Naive B cell (primary cell): ENCODE measurements around the gene CD63. TPM values are rescaled to one million over a fixed set of nuclear protein-coding genes. Genes with fewer than 3 reads are reported as not detected.

Source experiments
- ATAC-seq, 2 donors: fragments of 150-1000 bp; cut with Tn5 transposase; 2 replicates each; pipeline ENCODE4 v1.10.0; 2021; ENCODE audit warnings: low read depth in 2 of 2, mild to moderate bottlenecking in 2 of 2, moderate library complexity in 2 of 2
- DNase-seq: peaks from one replicate; pipeline ENCODE4 v3.0.0; 2022
- H3K27ac Mint-ChIP-seq, 6 donors: one replicate each; pipeline ENCODE4 v1.8.0; 2020 to 2022; ENCODE audit warnings: mild to moderate bottlenecking in 6 of 6, mixed read lengths in 6 of 6, moderate library complexity in 5 of 6, inconsistent platforms in 2 of 6
- H3K27me3 Mint-ChIP-seq, 3 donors: one replicate each; pipeline ENCODE4 v1.8.0; 2021 to 2022; ENCODE audit warnings: mixed read lengths in 3 of 3, mild to moderate bottlenecking in 1 of 3
- H3K36me3 Mint-ChIP-seq, 2 donors: one replicate each; pipeline ENCODE4 v1.8.0; 2020 to 2022; ENCODE audit warnings: mixed read lengths in 2 of 2, inconsistent platforms in 1 of 2, mild to moderate bottlenecking in 1 of 2
- H3K4me1 Mint-ChIP-seq, 3 donors: one replicate each; pipeline ENCODE4 v1.8.0; 2020 to 2022; ENCODE audit warnings: mixed read lengths in 3 of 3, inconsistent platforms in 1 of 3, mild to moderate bottlenecking in 1 of 3, moderate library complexity in 1 of 3
- H3K4me3 Mint-ChIP-seq, 8 donors: one replicate each; pipeline ENCODE4 v1.8.0; 2020 to 2022; ENCODE audit warnings: mild to moderate bottlenecking in 8 of 8, mixed read lengths in 8 of 8, moderate library complexity in 8 of 8, inconsistent platforms in 2 of 8
- H3K9me3 Mint-ChIP-seq, 7 donors: one replicate each; pipeline ENCODE4 v1.8.0; 2020 to 2022; ENCODE audit warnings: mixed read lengths in 7 of 7, mild to moderate bottlenecking in 5 of 7, inconsistent platforms in 2 of 7, moderate library complexity in 1 of 7
- polyA plus RNA-seq, 6 donors: library from polyadenylated mRNA; unstranded; fragments of 300-500 nt; fragmentation: Illumina TruSeq; gene quantifications; one replicate each; pipeline ENCODE4 v1.2.3, GENCODE V29; 2021; ENCODE audit warnings: low read depth in 6 of 6

Gene CD63
- polyA plus RNA-seq, 6 donors from 2014 or later = 115 to 150 (median 142) TPM

DNA sequence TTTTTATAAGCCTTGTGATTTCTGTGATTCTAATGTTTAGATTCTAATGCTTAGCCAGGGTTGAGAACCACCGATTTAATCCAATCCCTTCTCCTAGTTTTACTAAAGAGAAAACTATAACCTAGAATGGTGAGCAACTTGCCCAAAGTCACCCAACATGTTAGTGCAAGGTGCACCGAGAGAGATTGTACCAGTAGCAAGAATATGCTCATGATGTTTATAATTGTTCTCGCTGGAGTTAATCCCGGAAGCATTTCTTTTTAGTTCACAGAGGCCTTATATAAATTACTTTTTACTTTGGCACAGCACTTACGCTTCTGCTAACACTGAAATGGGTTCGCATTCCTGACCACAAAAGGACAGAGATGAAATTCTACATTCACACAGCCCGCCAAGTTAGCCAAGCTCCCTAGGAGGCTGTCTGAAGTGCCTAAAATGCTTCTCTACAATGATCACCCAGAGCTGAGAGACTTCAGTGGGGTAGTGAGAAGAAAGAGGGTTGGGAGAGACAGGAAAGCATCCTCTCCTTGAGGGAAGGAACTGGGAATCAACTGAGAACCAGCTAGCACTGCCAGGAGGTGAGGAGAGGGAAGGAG, 13.5 kb downstream of the CD63 start:
- ATAC-seq (no peak), DNase-seq (no peak)
- Mint-ChIP-seq H3K4me3 (peak overlapping the region; percentile 88 to 97 (median 96)), H3K27ac (peak overlapping the region in 5 of 6 donors; percentile 94 to 99 (median 96)), H3K36me3 (no peaks in the 10 kb centered on the region), H3K27me3 (no peaks in the 10 kb centered on the region), H3K4me1 (peaks cover 25 to 43% (median 40%) of the 10 kb centered on the region in 3 donors), H3K9me3 (no peaks in the 10 kb centered on the region)

DNA sequence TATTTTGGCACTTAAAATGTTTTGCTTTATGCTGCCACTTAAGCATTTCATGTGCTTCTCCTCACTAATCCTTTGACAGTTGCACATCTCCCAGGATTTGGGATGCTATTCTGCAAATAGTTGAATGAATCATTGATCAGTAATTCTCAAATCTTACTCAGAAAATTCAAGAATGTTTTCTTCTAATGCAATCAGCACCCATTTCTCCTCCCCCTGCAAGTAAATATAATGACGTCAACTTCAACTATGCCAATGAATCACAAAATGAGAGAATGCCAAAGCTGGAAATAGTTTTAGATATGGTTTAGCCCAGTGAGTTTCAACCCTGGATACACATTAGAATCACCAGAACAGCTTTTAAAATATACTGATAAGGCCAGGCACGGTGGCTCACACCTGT, 15.1 kb downstream of the CD63 start:
- Mint-ChIP-seq H3K4me3 (peak overlapping the region in 3 of 8 donors; percentile 32 to 68 (median 45)), H3K9me3 (no peaks in the 10 kb centered on the region)
- ATAC-seq = no peak

DNA sequence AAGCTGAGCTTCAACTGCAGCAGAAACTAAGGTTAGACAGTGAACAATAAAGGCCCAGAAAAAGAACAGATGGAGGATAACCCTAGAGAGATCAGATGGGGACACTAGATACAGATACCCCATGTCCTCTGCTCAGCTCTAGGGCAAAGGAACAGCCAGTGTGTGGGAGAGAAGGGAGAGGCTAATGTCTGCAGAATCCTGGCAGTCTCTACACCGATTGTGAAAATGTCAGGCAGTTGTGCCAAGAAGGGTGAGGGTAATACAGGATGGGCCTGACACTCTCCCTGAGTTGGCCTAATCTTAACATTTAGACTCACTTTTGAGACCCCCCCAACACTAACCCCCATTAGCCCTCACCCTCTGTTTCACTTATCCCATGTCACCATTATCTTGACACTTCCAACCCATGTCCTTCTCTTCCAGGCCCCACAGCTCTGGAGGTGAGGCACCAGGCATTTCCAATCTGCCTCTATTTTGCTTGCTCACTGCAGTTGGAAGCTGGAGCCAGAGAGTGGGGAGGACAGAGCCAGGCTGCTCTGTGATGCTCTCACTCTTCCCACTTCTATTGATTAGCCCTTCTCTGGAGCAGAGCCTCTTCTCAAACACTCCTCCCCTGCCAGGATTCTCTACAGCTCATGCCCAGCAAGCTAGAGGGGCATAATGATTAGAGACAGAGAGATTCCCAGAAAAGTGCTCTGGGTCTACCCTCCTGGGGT, 16.0 kb downstream of the CD63 start:
- Mint-ChIP-seq H3K4me1 (peaks cover 30 to 43% (median 41%) of the 10 kb centered on the region in 3 donors), H3K36me3 (no peaks in the 10 kb centered on the region), H3K27ac (peak overlapping the region in 1 of 6 donors; percentile 85), H3K9me3 (no peaks in the 10 kb centered on the region), H3K27me3 (peaks cover 12 to 23% (median 14%) of the 10 kb centered on the region in 3 donors), H3K4me3 (peak overlapping the region in 1 of 8 donors; percentile 68)
- ATAC-seq (no peak), DNase-seq (no peak)

More for the DNA sequence above, 15.1 kb downstream of the CD63 start:
- no peak for DNase-seq
- Mint-ChIP-seq H3K27me3 (peaks cover 6 to 14% (median 9%) of the 10 kb centered on the region in 3 donors), H3K36me3 (no peaks in the 10 kb centered on the region), H3K4me1 (peaks cover 30 to 43% (median 41%) of the 10 kb centered on the region in 3 donors), H3K27ac (no peak overlapping the region)

DNA sequence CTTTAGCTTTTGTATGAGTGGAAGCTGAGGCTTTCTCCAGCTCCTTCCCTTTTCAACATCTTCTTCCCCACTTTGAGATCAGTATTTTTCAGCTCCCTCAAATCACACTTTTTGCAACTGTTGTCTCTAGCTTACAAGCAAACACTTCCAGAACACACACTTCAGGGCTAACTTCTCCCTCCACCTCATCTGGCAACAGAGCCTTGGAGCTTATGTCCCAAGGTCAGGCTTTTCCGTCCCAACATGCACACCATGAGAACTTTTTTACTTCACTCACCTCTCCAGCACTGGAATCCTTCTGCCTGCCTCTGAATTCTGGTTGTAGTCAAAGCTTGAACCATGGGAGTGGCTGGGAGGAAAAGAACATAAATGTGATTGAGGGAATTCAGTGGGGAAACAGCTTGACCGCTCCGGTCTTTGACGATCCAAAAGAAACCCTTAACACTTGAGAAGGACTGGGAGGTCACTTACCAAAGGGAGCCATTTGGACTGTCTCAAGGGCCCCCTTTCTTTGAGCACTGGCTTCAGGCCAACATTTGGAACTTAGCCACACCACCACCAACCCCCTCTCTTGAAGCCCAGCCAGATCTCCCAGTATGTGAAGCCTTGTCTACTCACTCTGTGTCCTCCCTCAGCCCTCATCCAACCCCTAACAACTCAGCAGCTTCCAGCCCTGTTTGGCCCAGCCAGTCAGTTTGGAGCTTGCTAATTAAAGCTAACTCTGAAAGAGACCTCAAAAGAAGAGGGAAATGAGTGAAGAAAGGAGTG, 16.8 kb downstream of the CD63 start:
- ATAC-seq (no peak), DNase-seq (no peak)
- no peak overlapping the region for H3K4me3 Mint-ChIP-seq
- H3K36me3 Mint-ChIP-seq = no peaks in the 10 kb centered on the region
- H3K27ac Mint-ChIP-seq = no peak overlapping the region
- peaks cover 28 to 38% (median 36%) of the 10 kb centered on the region in 3 donors for H3K4me1 Mint-ChIP-seq
- H3K9me3 Mint-ChIP-seq = no peaks in the 10 kb centered on the region
- H3K27me3 Mint-ChIP-seq = peaks cover 14 to 25% (median 14%) of the 10 kb centered on the region in 3 donors

DNA sequence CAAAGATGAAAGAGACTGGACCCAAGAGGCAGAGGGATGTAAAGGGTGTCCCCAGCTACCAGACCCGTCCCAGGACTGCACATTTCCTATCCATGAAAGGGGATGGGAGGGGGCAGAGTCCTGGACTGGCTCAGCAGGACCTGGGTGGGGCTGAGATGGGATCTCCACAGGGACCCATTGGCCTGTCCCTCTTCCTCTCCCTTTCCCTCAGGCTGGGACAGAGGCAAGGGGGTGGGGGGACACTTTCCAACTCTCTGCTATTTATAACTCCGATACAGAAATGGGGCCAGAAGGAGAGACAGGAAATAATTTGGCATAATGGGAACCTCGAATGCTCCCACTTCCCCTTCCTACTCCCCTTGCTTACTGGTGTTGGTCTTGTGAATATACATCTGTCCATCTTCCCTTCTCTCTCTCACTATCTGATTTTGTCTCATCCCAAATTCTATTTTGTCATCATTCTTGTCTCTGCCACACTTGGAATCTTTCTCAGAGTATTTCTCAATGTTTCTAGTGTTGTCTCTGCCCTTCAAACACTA, 20.0 kb downstream of the CD63 start:
- H3K4me1 Mint-ChIP-seq = peaks cover 27 to 31% (median 30%) of the 10 kb centered on the region in 3 donors
- DNase-seq = no peak
- no peaks in the 10 kb centered on the region for H3K36me3 Mint-ChIP-seq
- no peaks in the 10 kb centered on the region for H3K9me3 Mint-ChIP-seq
- ATAC-seq = no peak
- peaks cover 14 to 30% (median 20%) of the 10 kb centered on the region in 3 donors for H3K27me3 Mint-ChIP-seq
- H3K4me3 Mint-ChIP-seq = peak overlapping the region; percentile 77 to 95 (median 92)
- H3K27ac Mint-ChIP-seq = peak overlapping the region in 2 of 6 donors; percentile 8 to 47

DNA sequence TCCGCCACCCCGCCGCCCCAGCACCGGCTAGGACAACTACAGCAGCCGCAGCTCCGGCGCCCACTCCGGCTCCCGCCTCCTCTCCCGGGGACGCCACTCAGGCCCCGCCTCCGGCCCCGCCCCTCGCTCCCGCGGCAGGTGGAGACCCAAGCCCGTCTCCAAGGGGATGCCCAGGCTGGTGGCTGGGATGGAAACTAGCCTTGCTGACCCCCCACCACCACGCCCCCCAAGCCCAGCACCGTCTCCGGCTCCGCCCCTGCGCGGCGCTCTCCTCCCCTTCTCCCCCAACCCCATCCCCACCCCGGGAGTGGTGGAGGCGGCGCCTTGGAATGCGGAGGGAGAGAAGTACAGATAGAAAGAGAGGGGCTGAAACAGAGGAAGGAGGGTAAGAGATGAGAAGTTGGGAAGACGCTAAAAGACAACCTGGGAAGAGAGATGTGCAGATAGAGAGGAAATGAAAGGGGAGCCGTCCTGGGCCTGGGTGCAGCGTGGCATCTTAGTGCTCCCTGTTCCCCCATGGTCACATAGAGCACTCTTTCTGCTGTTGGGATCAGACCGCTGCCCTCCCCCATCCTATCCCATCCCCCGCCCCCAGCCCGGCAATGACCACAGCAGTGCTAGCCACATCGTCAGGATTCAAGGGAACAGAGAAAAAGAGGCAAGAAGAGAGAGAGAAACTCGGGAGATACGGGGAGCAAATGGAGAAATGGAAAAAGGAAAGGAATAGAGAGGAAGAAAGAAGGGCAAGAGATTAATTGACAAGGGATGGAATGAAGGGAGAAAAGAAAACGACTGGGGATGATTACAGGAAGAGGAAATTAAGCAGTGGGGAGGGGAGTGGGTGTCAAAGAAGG, 20.7 kb downstream of the CD63 start, which contains the start of gene ITGA7:
Gene ITGA7, minus strand, starts transcription at position 64 of the 854 bp plus-strand sequence. CDS start 222 bp downstream, outside the sequence.
- DNase-seq (peak; percentile 31), ATAC-seq (peak; percentile 64 to 66)
- Mint-ChIP-seq H3K27me3 (peaks cover 15 to 30% (median 27%) of the 10 kb centered on the region in 3 donors), H3K27ac (peak within 1 kb of the TSS in 4 of 6 donors; percentile 18 to 52 (median 40)), H3K4me1 (peaks cover 27 to 37% (median 30%) of the 10 kb centered on the region in 3 donors), H3K4me3 (peak within 1 kb of the TSS; percentile 77 to 95 (median 92)), H3K9me3 (no peaks in the 10 kb centered on the region), H3K36me3 (no peaks in the 10 kb centered on the region)

DNA sequence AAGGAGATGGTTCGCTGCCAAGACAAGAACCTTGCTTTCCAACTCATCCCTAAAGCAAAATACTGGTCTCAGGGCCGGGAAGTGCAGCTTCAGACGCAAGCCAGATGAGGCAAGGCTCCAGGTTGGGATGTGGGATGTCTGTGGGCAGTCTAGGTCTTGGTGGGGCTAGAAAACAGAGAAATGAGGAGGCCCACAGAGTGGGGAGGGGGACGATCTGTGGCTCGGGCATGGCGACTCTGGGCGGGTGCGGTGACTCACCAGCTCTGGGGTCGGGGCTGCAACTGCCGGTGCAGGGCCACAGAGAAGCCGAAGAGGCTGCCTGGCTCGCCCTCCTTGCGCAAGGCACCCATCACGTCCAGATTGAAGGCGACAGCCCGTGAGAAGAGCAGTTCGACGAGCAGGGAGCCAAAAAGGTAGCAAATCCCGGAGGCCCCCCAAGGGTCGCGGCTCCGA, 21.6 kb downstream of the CD63 start:
- no peak for ATAC-seq
- Mint-ChIP-seq H3K4me3 (peak overlapping the region; percentile 77 to 94 (median 88)), H3K27ac (no peak overlapping the region), H3K36me3 (no peaks in the 10 kb centered on the region), H3K9me3 (no peaks in the 10 kb centered on the region), H3K27me3 (peaks cover 18 to 32% (median 30%) of the 10 kb centered on the region in 3 donors), H3K4me1 (peaks cover 27 to 37% (median 30%) of the 10 kb centered on the region in 3 donors)
- DNase-seq = no peak

DNA sequence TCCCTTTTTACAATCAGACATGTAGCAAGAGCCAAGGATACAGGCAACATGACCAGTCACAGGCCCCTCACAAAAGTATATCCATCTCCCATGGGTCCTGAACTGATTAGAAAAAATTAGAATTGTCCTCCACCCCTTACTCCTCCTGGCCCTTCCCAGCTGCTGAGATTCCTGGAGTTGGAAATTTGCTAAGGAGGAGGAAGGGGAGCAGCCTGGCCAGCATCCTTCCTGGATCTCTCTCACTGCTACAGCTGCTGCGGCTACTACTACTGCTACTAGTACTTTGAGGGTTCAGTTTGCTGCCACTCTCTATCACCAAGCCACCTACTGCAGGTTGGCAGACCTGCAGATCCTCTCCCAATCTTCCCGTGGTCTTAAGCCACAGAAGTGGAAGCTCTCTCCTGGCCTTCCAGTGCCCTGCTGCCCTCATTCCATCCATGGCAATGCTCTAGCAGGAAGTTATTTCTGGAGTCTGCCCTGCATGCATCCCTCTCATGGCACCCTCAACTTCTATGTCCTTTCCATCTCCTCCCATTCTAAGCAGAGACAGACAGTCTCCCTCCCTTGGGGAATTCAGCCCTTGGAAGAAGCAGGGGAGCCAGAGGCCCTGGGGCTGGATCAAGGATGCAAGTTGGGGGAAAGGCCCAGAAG, 22.1 kb downstream of the CD63 start:
- peak overlapping the region in 2 of 6 donors; percentile 33 to 52 for H3K27ac Mint-ChIP-seq
- no peaks in the 10 kb centered on the region for H3K9me3 Mint-ChIP-seq
- ATAC-seq (no peak), DNase-seq (no peak)
- H3K36me3 Mint-ChIP-seq = no peaks in the 10 kb centered on the region
- peaks cover 18 to 32% (median 30%) of the 10 kb centered on the region in 3 donors for H3K27me3 Mint-ChIP-seq
- peak overlapping the region; percentile 77 to 94 (median 88) for H3K4me3 Mint-ChIP-seq
- peaks cover 27 to 37% (median 30%) of the 10 kb centered on the region in 3 donors for H3K4me1 Mint-ChIP-seq

DNA sequence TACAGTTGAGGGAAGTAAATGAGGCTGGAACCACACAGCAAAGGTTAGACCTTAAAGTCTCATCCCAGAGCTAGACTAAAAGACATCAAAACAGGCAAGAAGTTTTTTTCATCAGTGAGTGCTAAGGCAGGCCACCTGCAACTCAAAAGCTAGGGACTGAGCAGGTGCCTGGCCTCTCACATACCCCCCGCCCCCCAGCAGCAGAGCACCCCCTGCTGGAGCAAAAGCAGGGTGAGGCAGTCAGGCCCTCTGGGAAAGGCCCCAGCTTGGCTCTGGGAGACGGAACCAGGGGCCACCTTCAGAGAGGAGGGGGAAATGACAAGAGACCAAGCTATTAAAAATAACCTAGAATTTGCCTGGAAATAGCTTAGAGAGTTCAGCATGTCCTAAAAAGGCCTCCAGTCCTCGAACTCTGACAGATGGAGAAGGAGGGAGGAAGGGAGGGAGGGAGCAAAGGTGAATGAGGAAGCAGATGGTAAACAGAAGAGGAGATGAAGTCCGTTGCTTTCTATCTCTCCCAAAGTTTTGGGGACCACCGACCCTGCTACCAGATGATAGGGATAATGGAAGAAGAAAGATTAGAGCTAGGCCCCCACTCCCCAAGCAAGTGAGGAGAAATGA, 22.9 kb downstream of the CD63 start:
- peaks cover 27 to 37% (median 30%) of the 10 kb centered on the region in 3 donors for H3K4me1 Mint-ChIP-seq
- no peaks in the 10 kb centered on the region for H3K36me3 Mint-ChIP-seq
- H3K27me3 Mint-ChIP-seq = peaks cover 18 to 32% (median 30%) of the 10 kb centered on the region in 3 donors
- H3K4me3 Mint-ChIP-seq = peak overlapping the region in 6 of 8 donors; percentile 46 to 94 (median 69)
- no peaks in the 10 kb centered on the region for H3K9me3 Mint-ChIP-seq
- peak overlapping the region in 2 of 6 donors; percentile 20 to 52 for H3K27ac Mint-ChIP-seq
- ATAC-seq = peak; percentile 72 to 73
- no peak for DNase-seq

DNA sequence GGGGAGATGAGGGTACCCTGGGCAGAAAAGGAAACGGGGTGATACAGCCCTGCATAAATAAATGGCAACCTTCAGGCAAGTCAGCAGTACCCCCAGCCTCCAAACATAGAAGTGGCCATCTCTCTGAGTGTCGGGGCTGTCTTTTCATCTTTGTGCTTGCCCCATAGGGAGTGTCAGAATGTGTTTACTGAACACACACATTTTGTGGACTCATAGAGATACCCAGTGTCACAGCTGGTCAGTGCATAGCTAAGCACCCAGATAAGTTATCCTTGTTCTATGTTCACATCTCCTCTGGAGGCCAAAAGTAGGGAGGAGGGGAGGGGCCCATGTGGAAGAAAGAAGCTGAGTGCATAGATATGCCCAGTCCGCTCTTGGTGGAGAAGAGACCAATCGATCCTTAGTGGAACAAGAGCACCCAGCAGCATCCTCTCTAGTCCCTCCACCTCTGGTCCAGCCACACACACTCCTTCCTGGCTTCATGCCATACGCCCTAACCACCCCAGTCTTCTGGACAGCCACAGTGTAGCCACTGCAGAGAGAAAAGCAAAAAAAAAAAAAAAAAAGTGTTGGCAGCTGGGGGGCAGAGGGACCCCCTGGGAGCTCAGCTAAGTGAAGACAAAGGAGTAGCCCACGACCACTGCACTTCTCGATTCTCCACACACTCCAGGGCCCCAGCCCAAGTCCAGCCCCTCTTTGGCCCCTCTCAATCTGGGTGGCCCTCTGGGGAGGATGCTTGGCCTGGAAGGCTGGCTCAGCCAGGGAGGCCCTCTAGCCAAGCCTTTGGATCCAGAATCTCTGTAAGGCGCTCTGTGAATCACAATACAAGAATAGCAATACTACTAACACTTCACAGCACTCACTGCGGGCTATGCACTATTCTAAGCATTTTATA, 23.7 kb downstream of the CD63 start:
- Mint-ChIP-seq H3K27me3 (peaks cover 18 to 34% (median 29%) of the 10 kb centered on the region in 3 donors), H3K27ac (no peak overlapping the region), H3K9me3 (no peaks in the 10 kb centered on the region), H3K36me3 (no peaks in the 10 kb centered on the region), H3K4me1 (peaks cover 27 to 37% (median 30%) of the 10 kb centered on the region in 3 donors), H3K4me3 (peak overlapping the region in 1 of 8 donors; percentile 70)
- ATAC-seq = no peak
- DNase-seq = no peak
